Right lobe of liver (tissue), 6 donors: Measurements from ENCODE around the gene RING1. TPM values are rescaled to one million over a fixed set of nuclear protein-coding genes. Genes with fewer than 3 reads are reported as not detected.
A peak's percentile ranks its signal among the peaks of the same experiment; 100 is the strongest.

ENCODE experiments used
- ATAC-seq, 4 donors: fragments of 200-7000 bp; cut with Tn5 transposase; one replicate each; pipeline ENCODE4 v1.9.1; 2020; ENCODE audit warnings: mild to moderate bottlenecking in 4 of 4, moderate library complexity in 4 of 4
- DNase-seq, 3 donors: peaks; one replicate each; pipeline ENCODE4 v3.0.0-alpha.2; 2020
- H3K27ac ChIP-seq, 3 donors: fragments of 200-600 bp; one replicate each; pipeline ENCODE4 v1.8.0; 2022
- H3K27me3 ChIP-seq, 2 donors: fragments of 200-600 bp; one replicate each; pipeline ENCODE4 v1.8.0; 2022
- H3K36me3 ChIP-seq, 4 donors: fragments of 200-600 bp; sonication (generic) in 1 of 4; one replicate each; pipeline versions ENCODE4 v1.5.1 to v1.8.0; 2017 to 2022; ENCODE audit warnings: control low read depth in 1 of 4
- H3K4me1 ChIP-seq, 4 donors: fragments of 200-600 bp; sonication (generic) in 1 of 4; one replicate each; pipeline versions ENCODE4 v1.5.1 to v1.8.0; 2017 to 2022; ENCODE audit warnings: control low read depth in 1 of 4
- H3K4me3 ChIP-seq, 3 donors: fragments of 200-600 bp; one replicate each; pipeline ENCODE4 v1.8.0; 2022
- H3K9me3 ChIP-seq, 4 donors: fragments of 200-600 bp; sonication (generic) in 1 of 4; one replicate each; pipeline versions ENCODE4 v1.5.1 to v1.8.0; 2017 to 2022; ENCODE audit warnings: control low read depth in 1 of 4
- CTCF ChIP-seq, 4 donors: fragments of 200-600 bp in 3 of 4; fragments of 450-650 bp in 1 of 4; IDR thresholded peaks; one replicate each; pipeline versions ENCODE4 v1.5.1 to v1.8.0; 2016 to 2022; ENCODE audit warnings: antibody characterized with exemption in 4 of 4, mild to moderate bottlenecking in 2 of 4
- POLR2A ChIP-seq: fragments of 450-650 bp; IDR thresholded peaks from one replicate; pipeline ENCODE4 v1.6.1; 2017; ENCODE audit warnings: antibody characterized with exemption, mild to moderate bottlenecking
- WGBS: methylation state at CpG from one replicate; pipeline ENCODE4 v1.1.6; 2018; ENCODE audit warnings: low coverage, low lambda C conversion rate; ENCODE audit not compliant: insufficient coverage; ENCODE audit errors: missing lambda C conversion rate; 5-methylcytosine and 5-hydroxymethylcytosine counted together
- intact Hi-C, 2 donors: fragments of 100-400 bp; cut with DNase I; formaldehyde crosslinking; loops; one replicate each; pipeline versions ENCODE4 v1.11.2 to v1.14.1; 2022
- total RNA-seq, 6 experiments: library from RNA; depleted of rRNA in 2 of 6; stranded (reverse); fragments of >200 nt in 2 of 6; fragmentation: NEBNext Ultra II Directional in 3 of 6; extraction: Animal tissue kit (Norgen Biotek cat#: 25700) in 3 of 6; gene quantifications; one replicate each; pipeline versions ENCODE4 v1.1.0 to v1.2.4, GENCODE V29; 2016 to 2023
- donor health status: DM: no; HTN: yes; CAD: no.
- donor health status: DM: no; HTN: no; CAD: no.
- donor health status: DM: no; HTN: no; CAD: no.
- donor health status: DM: no; HTN: yes; CAD: no.
- donor health status: DM: no; HTN: yes; CAD: no.

The RING1 gene
- total RNA-seq, 6 experiments from 2014 or later: 7.5 to 21.3 (median 19.7) TPM

GRCh38 chr6:33206027-33206863, 2.1 kb upstream of the RING1 start:
- intact Hi-C loops: no loop called here
- Histone ChIP-seq H3K4me1 (peaks cover 3 to 40% (median 13%) of the 10 kb centered on the region in 4 donors), H3K27me3 (no peaks in the 10 kb centered on the region), H3K36me3 (peaks cover 0 to 31% (median 15%) of the 10 kb centered on the region in 4 donors), H3K9me3 (no peaks in the 10 kb centered on the region), H3K27ac (no peak overlapping the region), H3K4me3 (no peak overlapping the region)
- ATAC-seq (no peak), DNase-seq (peak in 1 of 3 donors; percentile 10)
- WGBS: 100% methylated on average over 2 of the region's 3 CpGs
- no peak for TF ChIP-seq POLR2A
- TF ChIP-seq CTCF (IDR thresholded peaks at IDR 0.05): no peak

GRCh38 chr6:33206864-33207551, 1.3 kb upstream of the RING1 start:
- H3K36me3 ChIP-seq: peaks cover 0 to 31% (median 14%) of the 10 kb centered on the region in 4 donors
- intact Hi-C loops: no loop called here
- peak in 1 of 3 donors; percentile 51 for DNase-seq
- H3K27ac ChIP-seq: peak overlapping the region in 1 of 3 donors; percentile 91
- no peak for ATAC-seq
- no peaks in the 10 kb centered on the region for H3K9me3 ChIP-seq
- 33% methylated on average over 5 of the region's 20 CpGs for WGBS
- H3K27me3 ChIP-seq: no peaks in the 10 kb centered on the region
- H3K4me3 ChIP-seq: peak overlapping the region in 2 of 3 donors; percentile 92 to 94
- H3K4me1 ChIP-seq: peaks cover 0 to 33% (median 8%) of the 10 kb centered on the region in 4 donors
- TF ChIP-seq POLR2A (no peak), CTCF (IDR thresholded peaks at IDR 0.05) (no peak)

- 3% methylated on average over 26 of the region's 29 CpGs for WGBS
- no peaks in the 10 kb centered on the region for H3K27me3 ChIP-seq
- peaks cover 0 to 32% (median 6%) of the 10 kb centered on the region in 4 donors for H3K4me1 ChIP-seq
- peak overlapping the region; percentile 86 to 91 (median 89) for H3K27ac ChIP-seq
- intact Hi-C loops: no loop called here
- ATAC-seq (peak in 3 of 4 donors; percentile 5 to 10 (median 8)), DNase-seq (peak in 2 of 3 donors; percentile 52 to 59)
- TF ChIP-seq POLR2A: no peak
- TF ChIP-seq CTCF (IDR thresholded peaks at IDR 0.05): no peak
- H3K4me3 ChIP-seq: peak overlapping the region; percentile 86 to 94 (median 92)
- no peaks in the 10 kb centered on the region for H3K9me3 ChIP-seq
- H3K36me3 ChIP-seq: peaks cover 0 to 25% (median 11%) of the 10 kb centered on the region in 4 donors
These were observed 679 bp upstream of the RING1 start for GRCh38 chr6:33207552-33208090.

- peaks cover 0 to 23% (median 0%) of the 10 kb centered on the region in 4 donors for H3K4me1 ChIP-seq
- 100% methylated on average over 3 of the region's 10 CpGs for WGBS
- H3K4me3 ChIP-seq: no peak overlapping the region
- DNase-seq (peak in 1 of 3 donors; percentile 34), ATAC-seq (no peak)
- no peak overlapping the region for H3K27ac ChIP-seq
- H3K27me3 ChIP-seq: no peaks in the 10 kb centered on the region
- H3K9me3 ChIP-seq: no peaks in the 10 kb centered on the region
- no peak for TF ChIP-seq POLR2A
- peaks cover 0 to 14% (median 5%) of the 10 kb centered on the region in 4 donors for H3K36me3 ChIP-seq
- intact Hi-C loops: no loop called here
These were observed 1.6 kb downstream of the RING1 start for GRCh38 chr6:33209856-33210255.
